ENCODE measurements around the gene SBNO2.

Gene SBNO2

GRCh38 chr19:1065606-1066109 is 108.4 kb downstream of the SBNO2 start:
- no peaks in the 10 kb centered on the region for H3K36me3 ChIP-seq
- no peaks in the 10 kb centered on the region; the same call in 1 of the 2 replicates for H3K4me1 ChIP-seq
- no peak overlapping the region for H3K4me3 ChIP-seq (ENCODE audit: low read depth, low read length)
- no peak for DNase-seq
- H3K27me3 ChIP-seq = peaks cover 47% of the 10 kb centered on the region
- H3K9me3 ChIP-seq = peaks cover 6% of the 10 kb centered on the region; the same call in 1 of the 2 replicates
- TF ChIP-seq, protein P1, sequence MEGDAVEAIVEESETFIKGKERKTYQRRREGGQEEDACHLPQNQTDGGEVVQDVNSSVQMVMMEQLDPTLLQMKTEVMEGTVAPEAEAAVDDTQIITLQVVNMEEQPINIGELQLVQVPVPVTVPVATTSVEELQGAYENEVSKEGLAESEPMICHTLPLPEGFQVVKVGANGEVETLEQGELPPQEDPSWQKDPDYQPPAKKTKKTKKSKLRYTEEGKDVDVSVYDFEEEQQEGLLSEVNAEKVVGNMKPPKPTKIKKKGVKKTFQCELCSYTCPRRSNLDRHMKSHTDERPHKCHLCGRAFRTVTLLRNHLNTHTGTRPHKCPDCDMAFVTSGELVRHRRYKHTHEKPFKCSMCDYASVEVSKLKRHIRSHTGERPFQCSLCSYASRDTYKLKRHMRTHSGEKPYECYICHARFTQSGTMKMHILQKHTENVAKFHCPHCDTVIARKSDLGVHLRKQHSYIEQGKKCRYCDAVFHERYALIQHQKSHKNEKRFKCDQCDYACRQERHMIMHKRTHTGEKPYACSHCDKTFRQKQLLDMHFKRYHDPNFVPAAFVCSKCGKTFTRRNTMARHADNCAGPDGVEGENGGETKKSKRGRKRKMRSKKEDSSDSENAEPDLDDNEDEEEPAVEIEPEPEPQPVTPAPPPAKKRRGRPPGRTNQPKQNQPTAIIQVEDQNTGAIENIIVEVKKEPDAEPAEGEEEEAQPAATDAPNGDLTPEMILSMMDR (IDR thresholded peaks at IDR 0.05; ENCODE audit: low read depth, low read length) = no peak

DNA sequence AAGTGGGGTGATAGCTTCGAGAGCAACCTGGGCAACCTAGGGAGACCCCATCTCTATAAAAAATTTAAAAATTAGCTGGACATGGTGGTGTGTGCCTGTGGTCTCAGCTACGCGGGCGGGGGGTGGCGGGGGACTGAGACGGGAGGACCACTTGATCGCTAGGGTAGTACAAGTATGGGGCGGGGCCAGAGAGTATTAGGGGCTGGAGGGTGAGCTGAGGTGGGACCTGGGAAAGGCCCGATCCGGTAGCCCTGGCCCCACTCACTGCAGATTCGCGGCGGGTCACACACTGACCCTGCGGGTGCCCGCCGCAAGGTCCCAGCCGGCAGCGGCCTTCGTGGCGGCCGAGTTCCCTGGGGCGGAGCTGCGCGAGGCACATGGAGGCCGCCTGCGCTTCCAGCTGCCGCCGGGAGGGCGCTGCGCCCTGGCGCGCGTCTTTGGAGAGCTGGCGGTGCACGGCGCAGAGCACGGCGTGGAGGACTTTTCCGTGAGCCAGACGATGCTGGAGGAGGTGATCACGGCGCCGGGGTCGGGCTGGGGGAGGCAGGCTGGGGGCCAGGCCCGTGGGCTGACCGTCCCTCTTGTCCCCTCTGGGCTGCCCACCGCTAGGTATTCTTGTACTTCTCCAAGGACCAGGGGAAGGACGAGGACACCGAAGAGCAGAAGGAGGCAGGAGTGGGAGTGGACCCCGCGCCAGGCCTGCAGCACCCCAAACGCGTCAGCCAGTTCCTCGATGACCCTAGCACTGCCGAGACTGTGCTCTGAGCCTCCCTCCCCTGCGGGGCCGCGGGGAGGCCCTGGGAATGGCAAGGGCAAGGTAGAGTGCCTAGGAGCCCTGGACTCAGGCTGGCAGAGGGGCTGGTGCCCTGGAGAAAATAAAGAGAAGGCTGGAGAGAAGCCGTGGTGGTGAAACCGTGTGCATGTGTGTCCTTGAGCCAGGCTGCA is 109.1 kb downstream of the SBNO2 start:
- H3K9me3 ChIP-seq = peaks cover 7% of the 10 kb centered on the region; the same call in 1 of the 2 replicates
- H3K4me1 ChIP-seq = no peaks in the 10 kb centered on the region; the same call in 1 of the 2 replicates
- H3K36me3 ChIP-seq = no peaks in the 10 kb centered on the region
- DNase-seq = peak; percentile 78
- TF ChIP-seq, protein P1 (IDR thresholded peaks at IDR 0.05; ENCODE audit: low read depth, low read length) = peak; percentile 62
- peaks cover 43% of the 10 kb centered on the region for H3K27me3 ChIP-seq
- H3K4me3 ChIP-seq (ENCODE audit: low read depth, low read length) = no peak overlapping the region

- TF ChIP-seq, protein P1 (IDR thresholded peaks at IDR 0.05; ENCODE audit: low read depth, low read length) = no peak
- Histone ChIP-seq H3K4me3 (ENCODE audit: low read depth, low read length) (no peak overlapping the region), H3K9me3 (peaks cover 7% of the 10 kb centered on the region), H3K36me3 (no peaks in the 10 kb centered on the region), H3K27me3 (peaks cover 36% of the 10 kb centered on the region), H3K4me1 (no peaks in the 10 kb centered on the region; the same call in 1 of the 2 replicates)
- no peak for DNase-seq
These were observed 110.0 kb downstream of the SBNO2 start for GRCh38 chr19:1063909-1064660.

GRCh38 chr19:1063030-1063908 is 110.8 kb downstream of the SBNO2 start:
- Histone ChIP-seq H3K27me3 (peaks cover 28% of the 10 kb centered on the region), H3K36me3 (no peaks in the 10 kb centered on the region), H3K4me1 (no peaks in the 10 kb centered on the region; the same call in 1 of the 2 replicates), H3K4me3 (ENCODE audit: low read depth, low read length) (no peak overlapping the region), H3K9me3 (peaks cover 12% of the 10 kb centered on the region)
- TF ChIP-seq, protein P1 (IDR thresholded peaks at IDR 0.05; ENCODE audit: low read depth, low read length) = no peak
- peak; percentile 43 for DNase-seq

- H3K4me1 ChIP-seq = no peaks in the 10 kb centered on the region; the same call in 1 of the 2 replicates
- no peak for DNase-seq
- peaks cover 23% of the 10 kb centered on the region for H3K27me3 ChIP-seq
- TF ChIP-seq, protein P1 (IDR thresholded peaks at IDR 0.05; ENCODE audit: low read depth, low read length) = no peak
- H3K4me3 ChIP-seq (ENCODE audit: low read depth, low read length) = no peak overlapping the region
- H3K36me3 ChIP-seq = no peaks in the 10 kb centered on the region
- peaks cover 16% of the 10 kb centered on the region for H3K9me3 ChIP-seq
These were observed 111.6 kb downstream of the SBNO2 start for GRCh38 chr19:1062387-1063029.

Data from BE2C (cell line).